K562 (cell line): ENCODE data around the gene PPM1M. TPM values are rescaled to one million over a fixed set of nuclear protein-coding genes. Genes with fewer than 3 reads are reported as not detected.

Experiments used
- ATAC-seq: fragments of 200-7000 bp; cut with Tn5 transposase; 3 replicates; pipeline ENCODE4 v1.9.1; 2020; ENCODE audit warnings: moderate library complexity
- BruUV-seq: library from RNA; stranded (reverse); fragments of 400-500 nt; replicated peaks from 2 replicates; lab custom pipeline; 2021; lab: Mats Ljungman, UMichigan
- CTCF ChIA-PET: fragments of 300-600 bp; formaldehyde crosslinking; extraction: SDS; loops from one replicate; lab custom pipeline; 2021; ENCODE audit warnings: low intra/inter-chr PET ratio; lab: Yijun Ruan, JAX
- POLR2A ChIA-PET: fragments of 300-600, 350-650 bp; sonication (Branson Sonifier 250); formaldehyde crosslinking; extraction: SDS; loops from one replicate; lab custom pipeline; 2021; ENCODE audit warnings: antibody characterized with exemption, inconsistent platforms; lab: Yijun Ruan, JAX
- DNase-seq, 4 experiments: peaks; one replicate each; pipeline versions ENCODE4 v3.0.0 to v3.0.0-alpha.2; 2011 to 2018; ENCODE audit warnings: low spot score in 3 of 4, mixed read lengths in 3 of 4; ENCODE audit errors: extremely low read depth in 1 of 4
- FAIRE-seq: peaks from 2 replicates; lab custom pipeline; 2011; peaks lifted over from hg19 to GRCh38; lab: Jason Lieb, UNC
- H2AFZ ChIP-seq: 2 replicates; pipeline ENCODE4 v1.6.0; 2011; ENCODE audit warnings: low read depth, low read length, control low read depth, inconsistent platforms
- H3K27ac ChIP-seq: fragments of 200-600 bp; 3 replicates; pipeline ENCODE4 v1.8.0; 2011; ENCODE audit warnings: low read depth, mild to moderate bottlenecking, control low read depth, inconsistent platforms, low read length, moderate library complexity, mixed read lengths; ENCODE audit errors: extremely low read depth
- H3K27me3 ChIP-seq, 2 experiments: fragments of 300-600 bp in 1 of 2; 2 replicates in 1 of 2; 3 replicates in 1 of 2; pipeline versions ENCODE4 v1.6.0 to v1.8.0; 2011; ENCODE audit warnings: inconsistent platforms in 2 of 2, low read length in 2 of 2, mild to moderate bottlenecking in 1 of 2, mixed read lengths in 1 of 2, moderate library complexity in 1 of 2; ENCODE audit not compliant: control insufficient read depth in 2 of 2, insufficient read depth in 2 of 2
- H3K36me3 ChIP-seq: fragments of 300-600 bp; 3 replicates; pipeline ENCODE4 v1.8.0; 2011; ENCODE audit warnings: mild to moderate bottlenecking, low read length, inconsistent platforms; ENCODE audit not compliant: control insufficient read depth, insufficient read depth
- H3K4me1 ChIP-seq, 2 experiments: fragments of 200-600 bp in 1 of 2; replicated peaks in 1 of 2; 2 replicates in 1 of 2; 3 replicates in 1 of 2; pipeline versions ENCODE4 v1.5.1 to v1.8.0; 2011; ENCODE audit warnings: inconsistent platforms in 2 of 2, low read length in 2 of 2, mild to moderate bottlenecking in 1 of 2, mixed read lengths in 1 of 2, moderate library complexity in 1 of 2; ENCODE audit not compliant: control insufficient read depth in 2 of 2, insufficient read depth in 2 of 2
- H3K4me2 ChIP-seq: 2 replicates; pipeline ENCODE4 v1.6.1; 2011; ENCODE audit warnings: low read length, control low read depth, inconsistent platforms, mixed read lengths; ENCODE audit not compliant: insufficient read depth
- H3K4me3 ChIP-seq: fragments of 200-600 bp; sonication (generic), shearing (Covaris generic); 2 replicates; pipeline ENCODE4 v1.5.1; 2016; ENCODE audit warnings: control low read depth, inconsistent platforms
- H3K79me2 ChIP-seq: fragments of 200-600 bp; 3 replicates; pipeline ENCODE4 v1.8.0; 2011; ENCODE audit warnings: low read length, inconsistent platforms; ENCODE audit not compliant: control insufficient read depth, insufficient read depth
- H3K9ac ChIP-seq, 2 experiments: 2 replicates each; pipeline versions ENCODE4 v1.6.0 to v1.6.1; 2011; ENCODE audit warnings: low read depth in 2 of 2, low read length in 2 of 2, control low read depth in 1 of 2, inconsistent platforms in 1 of 2, mild to moderate bottlenecking in 1 of 2, mixed read lengths in 1 of 2; ENCODE audit not compliant: insufficient read depth in 1 of 2
- H3K9me1 ChIP-seq: one replicate; pipeline ENCODE4 v1.6.0; 2011; ENCODE audit warnings: inconsistent platforms, mild to moderate bottlenecking, low read length, moderate library complexity; ENCODE audit not compliant: control insufficient read depth, insufficient read depth
- H3K9me3 ChIP-seq: replicated peaks from 2 replicates; pipeline ENCODE4 v1.5.1; 2011; ENCODE audit warnings: low read depth, low read length, inconsistent platforms; ENCODE audit not compliant: control insufficient read depth, insufficient read depth
- H4K20me1 ChIP-seq: replicated peaks from 2 replicates; pipeline ENCODE4 v1.6.1; 2011; ENCODE audit warnings: low read length, inconsistent platforms, mixed read lengths; ENCODE audit not compliant: control insufficient read depth, insufficient read depth
- ATF4 ChIP-seq: fragments of 450-650 bp; formaldehyde crosslinking; IDR thresholded peaks from 2 replicates; pipeline ENCODE4 v1.4.0; 2022; ENCODE audit warnings: mild to moderate bottlenecking, moderate library complexity
- ZBTB26 ChIP-seq: fragments of 450-650 bp; formaldehyde crosslinking; IDR thresholded peaks from 2 replicates; pipeline ENCODE4 v1.4.0; 2022; ENCODE audit warnings: missing genetic modification characterization
- ZBTB7A ChIP-seq: IDR thresholded peaks from 2 replicates; pipeline ENCODE4 v1.6.1; 2011; ENCODE audit warnings: low read depth, mild to moderate bottlenecking, low read length, moderate library complexity, borderline replicate concordance; ENCODE audit not compliant: control insufficient read depth
- ZNF263 ChIP-seq: sonication (generic); formaldehyde crosslinking; IDR thresholded peaks from 2 replicates; pipeline ENCODE4 v1.8.0; 2022; ENCODE audit warnings: mild to moderate bottlenecking, missing genetic modification reagents, borderline replicate concordance
- WGBS: fragments of 100-300 bp; shearing (Covaris generic); methylation state at CpG from one replicate; pipeline ENCODE4 v1.1.6; 2016; ENCODE audit warnings: low coverage, mixed read lengths; ENCODE audit not compliant: insufficient coverage; ENCODE audit errors: missing lambda C conversion rate; 5-methylcytosine and 5-hydroxymethylcytosine counted together
- in situ Hi-C: fragments of 300-500 bp; cut with MboI; formaldehyde crosslinking; loops from 4 replicates; pipeline ENCODE4 v1.15.0; 2018; ENCODE audit warnings: inconsistent platforms, mixed read lengths
- intact Hi-C: fragments of 100-400 bp; cut with micrococcal nuclease; formaldehyde crosslinking; loops from 2 replicates; pipeline ENCODE4 v1.14.2; 2022
- microRNA counts: library from miRNA; unstranded; fragments of <30 nt; microRNA quantifications from one replicate; lab custom pipeline; 2016
- microRNA-seq: library from miRNA; unstranded; fragments of <30 nt; microRNA quantifications from one replicate; pipeline ENCODE4, GENCODE V29; 2018; ENCODE audit warnings: borderline microRNAs expressed
- polyA plus RNA-seq, 8 experiments: library from polyadenylated mRNA; depleted of rRNA in 4 of 8; stranded (reverse) in 5 of 8; unstranded in 3 of 8; fragments of >200 nt; fragmentation: Nextera tagmentation in 2 of 8; fragmentation: Illumina TruSeq in 1 of 8; extraction: Ambion mirVana in 2 of 8; extraction: Trizol in 1 of 8; gene quantifications; 2 replicates each; pipeline versions ENCODE4 v1.2.1 to v1.2.3, GENCODE V29; 2011 to 2014; ENCODE audit warnings: inconsistent platforms in 1 of 8, missing spikeins in 1 of 8
- small RNA-seq: library from RNA; depleted of rRNA; stranded (forward); fragments of <200 nt; gene quantifications from one replicate; pipeline ENCODE3, GENCODE V24; 2014
- total RNA-seq, 7 experiments: library from RNA; depleted of rRNA in 6 of 7; stranded (reverse); fragments of >200 nt in 6 of 7; fragmentation: Illumina TruSeq in 2 of 7; extraction: Trizol in 2 of 7; gene quantifications; 2 replicates each; pipeline versions ENCODE4 v1.2.1 to v1.2.3, GENCODE V29; 2011 to 2021; ENCODE audit warnings: low replicate concordance in 1 of 7

PPM1M gene
- total and polyA plus RNA-seq, 9 of the 15 experiments (the other 6 are each of a cell fraction or from before 2014, with no cell fraction given): 1.4 to 9.2 (median 4.4) TPM

GRCh38 chr3:52299247-52299878 is 53.8 kb downstream of the PPM1M start:
- intact Hi-C loops (no loop called here), in situ Hi-C loops (loop anchor here (10.0 kb wide), 2 partner anchors 85 to 145 kb away; partner anchors contain the start of gene SEMA3G)
- peaks cover 35 to 59% of the 10 kb centered on the region in 2 experiments for H3K4me1 ChIP-seq
- DNase-seq (peak in 1 of 4 experiments; percentile 47), FAIRE-seq (no peak), ATAC-seq (peak; percentile 3)
- no peaks in the 10 kb centered on the region for H3K9me3 ChIP-seq
- H2AFZ ChIP-seq: peak overlapping the region; percentile 69; the same call in 1 of the 2 replicates
- no TSS peak for BruUV-seq
- TF ChIP-seq ZNF263 (peak; percentile 82), ATF4 (no peak), ZBTB7A (0 out of 2 replicates have a peak, but pooled peaks have one; percentile 22), ZBTB26 (CRISPR knock-in tag) (no peak)
- H3K4me3 ChIP-seq: no peak overlapping the region
- CTCF ChIA-PET: no interaction called here
- H3K27me3 ChIP-seq: no peaks in the 10 kb centered on the region
- POLR2A ChIA-PET: interaction anchor here (0.9 to 1.2 kb wide), 4 partner anchors 10 to 81 kb away, joined by 3 to 4 read pairs (median 3); no protein-coding TSS in a partner anchor
- H3K36me3 ChIP-seq: no peaks in the 10 kb centered on the region
- no peaks in the 10 kb centered on the region for H4K20me1 ChIP-seq
- peak overlapping the region; percentile 76 for H3K4me2 ChIP-seq
- H3K27ac ChIP-seq: peak overlapping the region; percentile 77; the same call in 2 of the 3 replicates
- H3K79me2 ChIP-seq: no peaks in the 10 kb centered on the region
- H3K9me1 ChIP-seq: no peaks in the 10 kb centered on the region
- WGBS: 42% methylated on average over 8 of the region's 10 CpGs
- peak overlapping the region; percentile 44 to 81 for H3K9ac ChIP-seq

MicroRNAs within 50 kb of the gene (microRNA counts, 767-probe panel; counts per million panel counts)
- 4,325 counts per million, percentile 84 among the panel's probes with 10 or more counts for microRNA hsa-let-7g-5p (lab: Ali Mortazavi, UCI)

Small RNA genes within 50 kb of the gene (microRNA-seq; reads per million reads assigned to microRNA genes)
- 1.4 reads per million, percentile 16 among the genes with 10 or more reads in this experiment for gene MIR135A1
- 525 reads per million, percentile 88 among the genes with 10 or more reads in this experiment for gene MIRLET7G

Small RNA genes within 50 kb of the gene (small RNA-seq; reads per million reads assigned to genes)
- 0.18 reads per million for gene MIR135A1
- gene MIRLET7G: 25.3 reads per million, percentile 97 among the genes with 10 or more reads in this experiment

Other genes starting within 250 kb of the PPM1M start
Only the 7 nearest of the 15 such genes appear.
- 16.0 and 19.6 TPM in 2 replicates for gene POC1A, start 91.3 kb upstream of the PPM1M start, total RNA-seq (2014; rRNA removed)
- gene POC1A, start 91.3 kb upstream of the PPM1M start, total RNA-seq (2014; rRNA removed; fragmentation: Illumina TruSeq; extraction: Trizol): 7.5 and 8.5 TPM in 2 replicates
- 9.5 and 11.3 TPM in 2 replicates for gene POC1A, start 91.3 kb upstream of the PPM1M start, total RNA-seq (2015; rRNA removed; fragmentation: Illumina TruSeq; extraction: Trizol)
- gene POC1A, start 91.3 kb upstream of the PPM1M start, total RNA-seq (2021): 15.9 and 17.4 TPM in 2 replicates
- 15.2 and 16.6 TPM in 2 replicates for gene POC1A, start 91.3 kb upstream of the PPM1M start, polyA plus RNA-seq (2011; rRNA removed)
- 17.5 and 19.6 TPM in 2 replicates for gene POC1A, start 91.3 kb upstream of the PPM1M start, polyA plus RNA-seq (2014; fragmentation: Illumina TruSeq; extraction: Trizol)
- 1 to 10 TPM; 7.2 to 9.4 TPM for gene POC1A, start 91.3 kb upstream of the PPM1M start, polyA plus RNA-seq (2014; fragmentation: Nextera tagmentation; extraction: Ambion mirVana)
- 12.1 and 17.3 TPM in 2 replicates for gene POC1A, start 91.3 kb upstream of the PPM1M start, polyA plus RNA-seq (2014; rRNA removed)
- gene ALAS1, start 47.6 kb upstream of the PPM1M start, total RNA-seq (2014; rRNA removed): 21.8 and 27.3 TPM in 2 replicates
- gene ALAS1, start 47.6 kb upstream of the PPM1M start, total RNA-seq (2014; rRNA removed; fragmentation: Illumina TruSeq; extraction: Trizol): 22.7 and 23.8 TPM in 2 replicates
- gene ALAS1, start 47.6 kb upstream of the PPM1M start, total RNA-seq (2015; rRNA removed; fragmentation: Illumina TruSeq; extraction: Trizol): 34.5 and 36.8 TPM in 2 replicates
- 24.3 and 27.6 TPM in 2 replicates for gene ALAS1, start 47.6 kb upstream of the PPM1M start, total RNA-seq (2021)
- 30.4 and 34.4 TPM in 2 replicates for gene ALAS1, start 47.6 kb upstream of the PPM1M start, polyA plus RNA-seq (2011; rRNA removed)
- gene ALAS1, start 47.6 kb upstream of the PPM1M start, polyA plus RNA-seq (2014; fragmentation: Illumina TruSeq; extraction: Trizol): 39.2 and 41.6 TPM in 2 replicates
- 10 to 100 TPM; 37.8 to 49.5 TPM for gene ALAS1, start 47.6 kb upstream of the PPM1M start, polyA plus RNA-seq (2014; fragmentation: Nextera tagmentation; extraction: Ambion mirVana)
- 21.4 and 24.4 TPM in 2 replicates for gene ALAS1, start 47.6 kb upstream of the PPM1M start, polyA plus RNA-seq (2014; rRNA removed)
- gene TLR9, start 20.1 kb upstream of the PPM1M start, total RNA-seq (2014; rRNA removed): not detected in 2 replicates
- not detected in 2 replicates for gene TLR9, start 20.1 kb upstream of the PPM1M start, total RNA-seq (2014; rRNA removed; fragmentation: Illumina TruSeq; extraction: Trizol)
- gene TLR9, start 20.1 kb upstream of the PPM1M start, total RNA-seq (2015; rRNA removed; fragmentation: Illumina TruSeq; extraction: Trizol): not detected in 2 replicates
- gene TLR9, start 20.1 kb upstream of the PPM1M start, total RNA-seq (2021): not detected in 2 replicates
- not detected in 2 replicates for gene TLR9, start 20.1 kb upstream of the PPM1M start, polyA plus RNA-seq (2011; rRNA removed)
- not detected in 2 replicates for gene TLR9, start 20.1 kb upstream of the PPM1M start, polyA plus RNA-seq (2014; fragmentation: Illumina TruSeq; extraction: Trizol)
- not detected for gene TLR9, start 20.1 kb upstream of the PPM1M start, polyA plus RNA-seq (2014; fragmentation: Nextera tagmentation; extraction: Ambion mirVana)
- gene TLR9, start 20.1 kb upstream of the PPM1M start, polyA plus RNA-seq (2014; rRNA removed): not detected in 2 replicates
- 49.1 and 56.9 TPM in 2 replicates for gene TWF2, start 6.6 kb upstream of the PPM1M start, total RNA-seq (2014; rRNA removed)
- gene TWF2, start 6.6 kb upstream of the PPM1M start, total RNA-seq (2014; rRNA removed; fragmentation: Illumina TruSeq; extraction: Trizol): 9.6 and 11.4 TPM in 2 replicates
- 26.8 and 27.0 TPM in 2 replicates for gene TWF2, start 6.6 kb upstream of the PPM1M start, total RNA-seq (2015; rRNA removed; fragmentation: Illumina TruSeq; extraction: Trizol)
- gene TWF2, start 6.6 kb upstream of the PPM1M start, total RNA-seq (2021): 49.1 and 53.6 TPM in 2 replicates
- gene TWF2, start 6.6 kb upstream of the PPM1M start, polyA plus RNA-seq (2011; rRNA removed): 35.7 and 47.1 TPM in 2 replicates
- 29.7 and 43.9 TPM in 2 replicates for gene TWF2, start 6.6 kb upstream of the PPM1M start, polyA plus RNA-seq (2014; fragmentation: Illumina TruSeq; extraction: Trizol)
- gene TWF2, start 6.6 kb upstream of the PPM1M start, polyA plus RNA-seq (2014; fragmentation: Nextera tagmentation; extraction: Ambion mirVana): 1 to 10 TPM in 1 of 2 experiments, under 1 TPM in 1; 0.11 to 1.7 TPM
- gene TWF2, start 6.6 kb upstream of the PPM1M start, polyA plus RNA-seq (2014; rRNA removed): 59.4 and 61.9 TPM in 2 replicates
- 22.0 and 29.6 TPM in 2 replicates for gene WDR82, start 32.9 kb downstream of the PPM1M start, total RNA-seq (2014; rRNA removed)
- gene WDR82, start 32.9 kb downstream of the PPM1M start, total RNA-seq (2014; rRNA removed; fragmentation: Illumina TruSeq; extraction: Trizol): 37.1 and 41.0 TPM in 2 replicates
- 36.1 and 39.0 TPM in 2 replicates for gene WDR82, start 32.9 kb downstream of the PPM1M start, total RNA-seq (2015; rRNA removed; fragmentation: Illumina TruSeq; extraction: Trizol)
- 44.4 and 45.9 TPM in 2 replicates for gene WDR82, start 32.9 kb downstream of the PPM1M start, total RNA-seq (2021)
- 38.0 and 62.9 TPM in 2 replicates for gene WDR82, start 32.9 kb downstream of the PPM1M start, polyA plus RNA-seq (2011; rRNA removed)
- 45.3 and 46.2 TPM in 2 replicates for gene WDR82, start 32.9 kb downstream of the PPM1M start, polyA plus RNA-seq (2014; fragmentation: Illumina TruSeq; extraction: Trizol)
- 1 to 10 TPM; 6.4 to 8.0 TPM for gene WDR82, start 32.9 kb downstream of the PPM1M start, polyA plus RNA-seq (2014; fragmentation: Nextera tagmentation; extraction: Ambion mirVana)
- 30.6 and 37.7 TPM in 2 replicates for gene WDR82, start 32.9 kb downstream of the PPM1M start, polyA plus RNA-seq (2014; rRNA removed)
- gene GLYCTK, start 42.1 kb downstream of the PPM1M start, total RNA-seq (2014; rRNA removed): 5.8 and 6.4 TPM in 2 replicates
- 1.3 and 1.9 TPM in 2 replicates for gene GLYCTK, start 42.1 kb downstream of the PPM1M start, total RNA-seq (2014; rRNA removed; fragmentation: Illumina TruSeq; extraction: Trizol)
- 3.4 and 4.1 TPM in 2 replicates for gene GLYCTK, start 42.1 kb downstream of the PPM1M start, total RNA-seq (2015; rRNA removed; fragmentation: Illumina TruSeq; extraction: Trizol)
- gene GLYCTK, start 42.1 kb downstream of the PPM1M start, total RNA-seq (2021): 7.3 and 8.3 TPM in 2 replicates
- gene GLYCTK, start 42.1 kb downstream of the PPM1M start, polyA plus RNA-seq (2011; rRNA removed): 6.0 and 7.1 TPM in 2 replicates
- gene GLYCTK, start 42.1 kb downstream of the PPM1M start, polyA plus RNA-seq (2014; fragmentation: Illumina TruSeq; extraction: Trizol): 3.0 and 4.5 TPM in 2 replicates
- gene GLYCTK, start 42.1 kb downstream of the PPM1M start, polyA plus RNA-seq (2014; fragmentation: Nextera tagmentation; extraction: Ambion mirVana): under 1 TPM; 0.18 to 0.55 TPM
- gene GLYCTK, start 42.1 kb downstream of the PPM1M start, polyA plus RNA-seq (2014; rRNA removed): 9.1 and 9.9 TPM in 2 replicates
- gene DNAH1, start 70.6 kb downstream of the PPM1M start, total RNA-seq (2014; rRNA removed): 0.41 and 0.57 TPM in 2 replicates
- 0.18 and 0.22 TPM in 2 replicates for gene DNAH1, start 70.6 kb downstream of the PPM1M start, total RNA-seq (2014; rRNA removed; fragmentation: Illumina TruSeq; extraction: Trizol)
- 0.51 and 0.57 TPM in 2 replicates for gene DNAH1, start 70.6 kb downstream of the PPM1M start, total RNA-seq (2015; rRNA removed; fragmentation: Illumina TruSeq; extraction: Trizol)
- 0.84 and 1.2 TPM in 2 replicates for gene DNAH1, start 70.6 kb downstream of the PPM1M start, total RNA-seq (2021)
- 0.57 and 0.97 TPM in 2 replicates for gene DNAH1, start 70.6 kb downstream of the PPM1M start, polyA plus RNA-seq (2011; rRNA removed)
- gene DNAH1, start 70.6 kb downstream of the PPM1M start, polyA plus RNA-seq (2014; fragmentation: Illumina TruSeq; extraction: Trizol): 0.42 and 0.68 TPM in 2 replicates
- under 1 TPM; 0.04 TPM for gene DNAH1, start 70.6 kb downstream of the PPM1M start, polyA plus RNA-seq (2014; fragmentation: Nextera tagmentation; extraction: Ambion mirVana)
- gene DNAH1, start 70.6 kb downstream of the PPM1M start, polyA plus RNA-seq (2014; rRNA removed): 0.40 and 0.50 TPM in 2 replicates